GM12873 (cell line): ENCODE measurements around the gene POU3F1.

Source experiments
- CTCF ChIP-seq: IDR thresholded peaks from 2 replicates; pipeline ENCODE4 v1.5.1; 2012; ENCODE audit warnings: low read depth, mild to moderate bottlenecking, moderate library complexity, low read length, control low read depth; ENCODE audit not compliant: insufficient read depth; ENCODE audit errors: missing control alignments

Gene POU3F1

DNA sequence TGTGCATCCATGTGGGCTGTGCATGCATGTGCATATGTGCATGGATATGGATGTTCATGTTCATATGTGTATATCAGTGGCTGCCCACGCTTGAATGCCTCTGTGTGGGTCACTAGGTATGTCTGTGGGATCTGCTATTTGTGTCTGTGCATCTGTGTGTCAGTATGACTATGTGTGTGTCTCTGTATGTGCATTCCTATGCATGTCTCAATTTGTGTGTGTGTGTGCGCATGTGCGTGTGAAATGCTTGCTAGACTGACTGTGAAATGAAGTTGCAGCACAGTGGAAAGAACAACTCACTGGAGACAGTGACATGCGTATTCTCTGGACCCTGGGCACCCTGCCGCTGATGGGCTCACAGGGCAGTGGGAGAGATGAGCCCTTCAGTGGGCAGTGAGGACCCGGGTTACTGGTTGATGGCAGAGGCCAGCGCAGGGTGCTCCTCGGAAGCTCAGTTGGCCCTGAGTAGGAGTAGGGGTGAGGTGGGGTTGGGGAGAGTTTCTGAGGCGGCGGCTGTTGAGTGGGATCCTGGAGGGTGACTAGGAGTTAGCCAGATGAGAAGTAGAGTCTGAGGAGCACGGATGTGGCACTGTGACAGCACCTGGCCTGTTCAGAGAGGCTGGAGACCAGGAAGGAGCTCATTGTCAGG lies 43.2 kb upstream of the POU3F1 start:
- no peak for TF ChIP-seq CTCF

- TF ChIP-seq CTCF: no peak
Observed at GRCh38 chr1:38088791-38089190, 42.2 kb upstream of the POU3F1 start.

DNA sequence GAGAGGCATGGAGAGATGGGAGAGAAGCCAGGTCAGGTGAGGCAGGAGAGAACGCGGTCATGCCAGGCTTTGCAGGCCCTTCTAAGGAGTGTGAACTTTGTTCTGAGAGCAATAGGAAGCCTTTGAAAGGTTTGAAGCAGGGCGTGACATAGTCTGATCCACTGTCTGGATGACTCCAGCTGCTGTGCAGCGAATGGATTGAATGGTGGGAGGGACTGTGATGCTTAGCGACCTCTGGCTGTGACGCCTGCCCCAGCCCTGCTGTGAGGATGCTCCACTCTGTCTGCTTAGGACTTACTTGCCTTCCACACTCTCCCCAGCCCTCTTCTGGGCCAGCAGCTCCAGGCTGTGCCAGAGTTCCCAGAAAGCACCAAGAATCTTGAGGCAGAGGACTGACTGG lies 41.8 kb upstream of the POU3F1 start:
- TF ChIP-seq CTCF: peak; percentile 7

DNA sequence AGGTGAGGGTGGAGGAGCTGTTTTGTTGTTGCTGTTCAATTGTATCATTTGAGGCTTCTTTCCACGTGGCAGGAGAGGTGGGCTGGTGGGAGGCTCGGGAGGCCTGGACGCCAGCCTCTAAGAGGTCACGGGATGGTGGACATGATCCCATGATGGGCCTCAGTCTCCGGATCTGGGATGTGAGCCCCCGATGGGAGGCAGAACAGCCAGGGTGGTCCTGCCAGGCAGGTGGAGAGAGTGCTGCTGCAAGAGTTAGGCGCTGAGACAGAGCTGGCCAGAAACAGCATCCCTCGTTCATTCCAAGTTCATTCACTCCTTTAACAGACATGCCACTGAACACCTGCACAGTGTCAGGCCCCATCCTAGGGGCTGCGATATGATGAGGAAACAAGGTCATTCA lies 41.1 kb upstream of the POU3F1 start:
- no peak for TF ChIP-seq CTCF

- TF ChIP-seq CTCF: no peak
Observed at GRCh38 chr1:38085666-38086330, 39.2 kb upstream of the POU3F1 start.

DNA sequence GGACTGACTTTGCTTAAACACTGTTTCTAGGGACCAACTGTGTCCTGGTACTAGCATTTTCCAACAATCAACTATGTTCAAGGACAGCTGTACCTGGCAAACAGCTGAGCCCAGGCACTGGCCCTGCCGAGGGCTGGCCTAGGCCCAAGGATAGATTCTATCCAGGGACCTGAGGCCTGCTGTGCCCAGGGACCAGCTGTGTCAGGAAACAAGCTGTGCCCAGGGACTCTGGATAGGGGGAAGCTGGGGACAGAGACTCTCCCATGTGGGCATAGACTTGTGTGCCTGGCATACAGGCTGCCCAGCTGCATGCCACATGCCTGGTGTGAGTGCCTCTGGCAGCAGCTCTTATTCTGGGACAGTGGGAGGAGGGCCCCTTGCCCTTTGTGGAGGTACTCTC lies 38.1 kb upstream of the POU3F1 start:
- no peak for TF ChIP-seq CTCF

- no peak for TF ChIP-seq CTCF
Observed at GRCh38 chr1:38084113-38084512, 37.5 kb upstream of the POU3F1 start.
